ENCODE results near the gene CDH4.

DNA sequence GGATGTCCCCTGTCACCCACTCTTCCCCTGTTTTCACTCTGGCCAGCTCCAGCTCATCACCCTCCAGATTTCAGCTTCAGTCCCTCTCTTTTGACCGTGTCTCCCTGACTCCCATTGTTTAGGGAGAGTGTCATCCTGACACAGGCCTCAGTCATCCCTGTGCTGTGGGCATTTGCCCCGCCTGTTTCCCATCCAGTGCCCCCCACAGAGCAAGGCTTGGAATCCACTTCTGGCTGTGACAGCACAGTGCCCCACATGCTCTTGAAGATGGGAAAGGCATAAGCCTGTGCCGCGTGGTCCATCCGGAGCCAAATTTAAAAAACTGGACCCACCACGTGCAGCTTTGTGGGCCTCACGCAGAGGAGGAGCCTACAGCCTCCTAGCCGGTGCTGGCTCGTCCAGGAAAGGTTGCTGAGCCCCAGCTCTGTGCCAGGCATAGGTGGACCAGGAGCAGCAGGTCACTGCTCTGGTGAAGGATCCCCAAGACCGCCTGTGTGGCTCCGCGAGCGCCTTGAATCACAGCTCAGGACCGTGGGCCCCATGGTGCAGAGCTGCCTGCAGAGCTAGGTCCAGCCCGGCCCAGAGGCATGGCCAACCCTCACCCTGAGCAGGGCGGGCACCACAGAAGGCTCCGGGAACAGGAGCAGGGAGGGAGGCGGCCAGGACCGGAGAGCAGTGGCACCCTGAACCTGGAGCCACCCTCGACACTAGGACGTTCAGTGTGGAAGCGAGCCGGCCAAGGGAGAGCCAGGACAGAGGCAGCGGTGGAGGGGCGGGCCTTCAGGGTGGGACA is 172.8 kb downstream of the CDH4 start:
- TF ChIP-seq, protein P1, sequence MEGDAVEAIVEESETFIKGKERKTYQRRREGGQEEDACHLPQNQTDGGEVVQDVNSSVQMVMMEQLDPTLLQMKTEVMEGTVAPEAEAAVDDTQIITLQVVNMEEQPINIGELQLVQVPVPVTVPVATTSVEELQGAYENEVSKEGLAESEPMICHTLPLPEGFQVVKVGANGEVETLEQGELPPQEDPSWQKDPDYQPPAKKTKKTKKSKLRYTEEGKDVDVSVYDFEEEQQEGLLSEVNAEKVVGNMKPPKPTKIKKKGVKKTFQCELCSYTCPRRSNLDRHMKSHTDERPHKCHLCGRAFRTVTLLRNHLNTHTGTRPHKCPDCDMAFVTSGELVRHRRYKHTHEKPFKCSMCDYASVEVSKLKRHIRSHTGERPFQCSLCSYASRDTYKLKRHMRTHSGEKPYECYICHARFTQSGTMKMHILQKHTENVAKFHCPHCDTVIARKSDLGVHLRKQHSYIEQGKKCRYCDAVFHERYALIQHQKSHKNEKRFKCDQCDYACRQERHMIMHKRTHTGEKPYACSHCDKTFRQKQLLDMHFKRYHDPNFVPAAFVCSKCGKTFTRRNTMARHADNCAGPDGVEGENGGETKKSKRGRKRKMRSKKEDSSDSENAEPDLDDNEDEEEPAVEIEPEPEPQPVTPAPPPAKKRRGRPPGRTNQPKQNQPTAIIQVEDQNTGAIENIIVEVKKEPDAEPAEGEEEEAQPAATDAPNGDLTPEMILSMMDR (IDR thresholded peaks at IDR 0.05; ENCODE audit: extremely low read depth in 1 of 2, insufficient read depth in 1 of 2, low read depth in 1 of 2, low read length in 2 of 2): no peak
- TF ChIP-seq POLR2A (IDR thresholded peaks at IDR 0.05; ENCODE audit: low read depth, low read length) (no peak), EZH2 (IDR thresholded peaks at IDR 0.05; ENCODE audit: borderline replicate concordance, low read depth, low read length, severe bottlenecking) (no peak), JUN (IDR thresholded peaks at IDR 0.05; ENCODE audit: borderline replicate concordance, insufficient read depth, insufficient read length, low read depth) (no peak), GATA2 (IDR thresholded peaks at IDR 0.05; ENCODE audit: insufficient read depth, insufficient read length, low read depth, low read length) (no peak), POLR2AphosphoS5 (IDR thresholded peaks at IDR 0.05; ENCODE audit: insufficient read depth, low read depth, low read length) (no peak), FOS (IDR thresholded peaks at IDR 0.05; ENCODE audit: borderline replicate concordance, insufficient read depth, low read length) (no peak)
- TF ChIP-seq, protein P2, sequence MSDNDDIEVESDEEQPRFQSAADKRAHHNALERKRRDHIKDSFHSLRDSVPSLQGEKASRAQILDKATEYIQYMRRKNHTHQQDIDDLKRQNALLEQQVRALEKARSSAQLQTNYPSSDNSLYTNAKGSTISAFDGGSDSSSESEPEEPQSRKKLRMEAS (IDR thresholded peaks at IDR 0.05; ENCODE audit: insufficient read depth, insufficient read length): no peak

Measured in endothelial cell of umbilical vein (primary cell).